Liver (tissue), 3 donors: ENCODE measurements around the gene HOXA3.

Source experiments
- ATF3 ChIP-seq: IDR thresholded peaks from 2 replicates; pipeline ENCODE4 v1.6.1; 2016; ENCODE audit warnings: antibody characterized with exemption
- GABPA ChIP-seq, 2 donors: IDR thresholded peaks in 1 of 2; conservative IDR thresholded peaks in 1 of 2; 2 replicates each; pipeline ENCODE4 v1.6.1; 2016; ENCODE audit warnings: antibody characterized with exemption in 2 of 2, mild to moderate bottlenecking in 1 of 2, moderate library complexity in 1 of 2
- RAD21 ChIP-seq, 2 donors: IDR thresholded peaks; 2 replicates each; pipeline ENCODE4 v1.6.1; 2016; ENCODE audit warnings: antibody characterized with exemption in 2 of 2, mild to moderate bottlenecking in 2 of 2
- TF ChIP-seq, protein P1 (sequence below): fragments of 150-350 bp; IDR thresholded peaks from 2 replicates; pipeline ENCODE4 v1.5.1; 2017; ENCODE audit warnings: improper control_type of control experiment, low read depth, low read length; ENCODE audit not compliant: missing input control
- TF ChIP-seq, protein P2 (sequence below): IDR thresholded peaks from 2 replicates; pipeline ENCODE4 v1.6.1; 2016; ENCODE audit warnings: antibody characterized with exemption
- donor health status: healthy.
- donor health status: healthy.

DNA sequence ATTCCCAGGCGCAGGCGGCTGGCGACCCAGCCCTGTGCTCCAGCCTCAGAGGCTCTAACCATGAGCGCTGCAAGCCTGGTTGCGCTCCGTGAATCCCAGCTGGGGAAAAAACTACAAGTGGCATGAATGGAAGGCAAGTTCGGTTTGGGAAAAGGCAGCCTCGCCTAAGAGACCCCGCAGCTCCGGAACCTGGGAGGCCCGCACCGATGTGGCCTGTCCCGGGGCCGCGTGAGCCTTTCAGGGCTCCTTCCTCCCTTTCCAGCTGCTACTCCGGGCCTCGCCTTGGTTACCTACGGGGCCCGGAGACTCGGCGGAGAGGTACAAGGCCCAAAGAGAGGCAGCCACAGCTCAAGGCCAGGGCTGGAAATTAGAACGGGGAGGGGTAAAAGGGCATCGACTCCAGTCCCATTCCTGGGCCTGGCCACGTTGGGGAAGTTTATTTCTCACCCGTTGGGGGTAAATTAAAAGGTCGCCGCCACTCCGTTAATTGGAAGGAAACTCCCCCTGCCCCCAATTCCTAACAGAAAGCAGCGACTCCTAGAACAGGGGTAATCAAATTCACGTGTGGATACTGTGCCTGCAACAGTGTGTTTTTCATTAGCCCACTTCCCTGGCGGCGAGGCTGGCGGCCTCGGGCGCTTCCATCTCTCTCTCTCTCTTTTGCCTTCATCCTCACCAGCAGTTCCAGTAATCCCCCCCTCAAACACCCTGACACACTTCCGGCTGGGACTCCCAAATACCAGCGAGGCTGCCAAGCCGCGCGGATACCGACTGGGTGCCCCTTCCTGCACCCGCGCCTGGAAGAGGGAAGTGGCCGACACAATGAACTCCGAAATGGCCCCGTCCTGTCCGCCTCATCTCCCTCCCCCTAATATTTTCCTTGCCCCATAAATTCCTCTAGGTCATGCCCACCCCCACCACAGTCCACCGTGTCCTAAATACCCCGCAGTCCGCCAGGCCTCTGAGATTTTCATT is 14.4 kb upstream of the HOXA3 start:
- TF ChIP-seq, protein P1, sequence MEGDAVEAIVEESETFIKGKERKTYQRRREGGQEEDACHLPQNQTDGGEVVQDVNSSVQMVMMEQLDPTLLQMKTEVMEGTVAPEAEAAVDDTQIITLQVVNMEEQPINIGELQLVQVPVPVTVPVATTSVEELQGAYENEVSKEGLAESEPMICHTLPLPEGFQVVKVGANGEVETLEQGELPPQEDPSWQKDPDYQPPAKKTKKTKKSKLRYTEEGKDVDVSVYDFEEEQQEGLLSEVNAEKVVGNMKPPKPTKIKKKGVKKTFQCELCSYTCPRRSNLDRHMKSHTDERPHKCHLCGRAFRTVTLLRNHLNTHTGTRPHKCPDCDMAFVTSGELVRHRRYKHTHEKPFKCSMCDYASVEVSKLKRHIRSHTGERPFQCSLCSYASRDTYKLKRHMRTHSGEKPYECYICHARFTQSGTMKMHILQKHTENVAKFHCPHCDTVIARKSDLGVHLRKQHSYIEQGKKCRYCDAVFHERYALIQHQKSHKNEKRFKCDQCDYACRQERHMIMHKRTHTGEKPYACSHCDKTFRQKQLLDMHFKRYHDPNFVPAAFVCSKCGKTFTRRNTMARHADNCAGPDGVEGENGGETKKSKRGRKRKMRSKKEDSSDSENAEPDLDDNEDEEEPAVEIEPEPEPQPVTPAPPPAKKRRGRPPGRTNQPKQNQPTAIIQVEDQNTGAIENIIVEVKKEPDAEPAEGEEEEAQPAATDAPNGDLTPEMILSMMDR, result no peak
- TF ChIP-seq GABPA (IDR thresholded peaks at IDR 0.05 in 1 of 2, conservative IDR thresholded peaks at IDR 0.05 in 1 of 2) (no peak), RAD21 (IDR thresholded peaks at IDR 0.05) (no peak), ATF3 (no peak)
- TF ChIP-seq, protein P2, sequence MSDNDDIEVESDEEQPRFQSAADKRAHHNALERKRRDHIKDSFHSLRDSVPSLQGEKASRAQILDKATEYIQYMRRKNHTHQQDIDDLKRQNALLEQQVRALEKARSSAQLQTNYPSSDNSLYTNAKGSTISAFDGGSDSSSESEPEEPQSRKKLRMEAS, result no peak
